Kidney epithelial cell (primary cell): ENCODE results near the gene STXBP4. TPM values are rescaled to one million over a fixed set of nuclear protein-coding genes. Genes with fewer than 3 reads are reported as not detected.

Experiments used
- DNase-seq: peaks from one replicate; pipeline ENCODE4 v3.0.0-alpha.2; 2010; ENCODE audit warnings: low read depth
- H3K27me3 ChIP-seq: 2 replicates; pipeline ENCODE4 v1.6.0; 2011; ENCODE audit warnings: low read length; ENCODE audit not compliant: control insufficient read depth, insufficient read depth
- H3K36me3 ChIP-seq: 2 replicates; pipeline ENCODE4 v1.5.1; 2011; ENCODE audit warnings: low read length; ENCODE audit not compliant: control insufficient read depth, insufficient read depth
- H3K4me3 ChIP-seq: 2 replicates; pipeline ENCODE4 v1.5.1; 2011; ENCODE audit warnings: low read depth, mild to moderate bottlenecking, control low read depth, low read length
- total RNA-seq: library from RNA; depleted of rRNA; stranded (reverse); fragments of >200 nt; gene quantifications from 2 replicates; pipeline ENCODE4 v1.2.3, GENCODE V29; 2015
- TF ChIP-seq, protein P1 (sequence below): IDR thresholded peaks from 2 replicates; pipeline ENCODE4 v1.5.1; 2011; ENCODE audit warnings: mild to moderate bottlenecking, moderate library complexity, low read length, control low read depth, inconsistent platforms; ENCODE audit not compliant: insufficient read depth, poor library complexity, severe bottlenecking

The STXBP4 gene
- total RNA-seq, 1 donor from 2014 or later = 40.1 TPM

DNA sequence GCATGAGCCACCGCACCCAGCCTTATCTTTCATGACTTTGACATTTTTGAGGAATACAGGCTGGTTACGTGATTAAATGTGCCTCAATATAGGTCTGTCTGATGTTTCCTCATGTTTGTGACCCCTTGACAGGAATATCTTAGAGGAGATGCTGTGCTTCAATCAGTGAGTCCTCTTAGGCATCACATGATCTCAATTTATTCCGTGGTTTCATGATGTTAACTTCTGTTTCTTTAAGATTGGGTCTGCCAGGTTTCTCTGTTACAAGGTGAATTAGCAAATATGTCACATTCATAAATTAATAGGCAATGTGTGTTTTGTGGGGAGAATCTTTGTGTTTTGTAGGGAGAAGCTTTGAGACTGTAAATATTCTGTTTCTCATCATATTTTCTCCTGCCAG lies 3.3 kb downstream of the STXBP4 start:
- no peaks in the 10 kb centered on the region for H3K27me3 ChIP-seq
- H3K36me3 ChIP-seq = no peaks in the 10 kb centered on the region
- TF ChIP-seq, protein P1, sequence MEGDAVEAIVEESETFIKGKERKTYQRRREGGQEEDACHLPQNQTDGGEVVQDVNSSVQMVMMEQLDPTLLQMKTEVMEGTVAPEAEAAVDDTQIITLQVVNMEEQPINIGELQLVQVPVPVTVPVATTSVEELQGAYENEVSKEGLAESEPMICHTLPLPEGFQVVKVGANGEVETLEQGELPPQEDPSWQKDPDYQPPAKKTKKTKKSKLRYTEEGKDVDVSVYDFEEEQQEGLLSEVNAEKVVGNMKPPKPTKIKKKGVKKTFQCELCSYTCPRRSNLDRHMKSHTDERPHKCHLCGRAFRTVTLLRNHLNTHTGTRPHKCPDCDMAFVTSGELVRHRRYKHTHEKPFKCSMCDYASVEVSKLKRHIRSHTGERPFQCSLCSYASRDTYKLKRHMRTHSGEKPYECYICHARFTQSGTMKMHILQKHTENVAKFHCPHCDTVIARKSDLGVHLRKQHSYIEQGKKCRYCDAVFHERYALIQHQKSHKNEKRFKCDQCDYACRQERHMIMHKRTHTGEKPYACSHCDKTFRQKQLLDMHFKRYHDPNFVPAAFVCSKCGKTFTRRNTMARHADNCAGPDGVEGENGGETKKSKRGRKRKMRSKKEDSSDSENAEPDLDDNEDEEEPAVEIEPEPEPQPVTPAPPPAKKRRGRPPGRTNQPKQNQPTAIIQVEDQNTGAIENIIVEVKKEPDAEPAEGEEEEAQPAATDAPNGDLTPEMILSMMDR = no peak

DNA sequence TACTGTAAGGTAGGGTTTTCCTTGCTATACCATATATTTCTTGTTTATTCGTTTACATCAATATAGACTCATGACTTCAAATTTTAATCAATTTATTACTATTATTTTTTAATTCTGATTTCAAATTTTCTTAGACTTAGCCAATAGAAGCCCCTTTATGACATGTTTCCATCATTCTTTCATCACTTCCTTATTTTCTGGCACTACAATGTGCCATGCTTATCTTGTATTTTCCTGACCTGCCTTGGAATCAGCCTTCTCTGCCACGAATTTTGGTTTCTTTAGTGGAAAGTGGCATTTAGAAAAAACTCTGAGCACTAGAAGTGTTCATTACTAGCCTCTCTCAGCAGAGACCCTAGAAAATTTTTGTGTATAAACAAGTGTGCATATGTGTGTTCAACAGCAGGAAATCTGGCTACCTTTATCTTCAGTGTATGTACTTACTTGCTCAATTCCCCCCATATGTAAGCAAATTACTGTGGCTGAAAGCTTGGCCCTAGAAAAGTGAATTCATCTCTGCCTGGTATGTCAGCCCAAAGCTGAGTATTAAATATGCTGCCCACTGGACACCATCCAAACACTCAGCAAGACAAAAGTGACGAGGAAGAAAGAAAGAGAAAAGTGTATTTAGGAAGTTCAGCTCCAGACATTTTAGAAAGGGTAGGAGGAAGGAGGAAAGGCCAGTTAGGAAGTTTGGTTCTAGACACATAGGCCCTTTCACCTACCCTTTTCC lies 4.0 kb downstream of the STXBP4 start:
- H3K4me3 ChIP-seq = no peak overlapping the region
- no peaks in the 10 kb centered on the region for H3K36me3 ChIP-seq
- H3K27me3 ChIP-seq = no peaks in the 10 kb centered on the region
- DNase-seq = no peak
- TF ChIP-seq, protein P1 = no peak

More for the DNA sequence above, 3.3 kb downstream of the STXBP4 start:
- DNase-seq = no peak
- no peak overlapping the region for H3K4me3 ChIP-seq

DNA sequence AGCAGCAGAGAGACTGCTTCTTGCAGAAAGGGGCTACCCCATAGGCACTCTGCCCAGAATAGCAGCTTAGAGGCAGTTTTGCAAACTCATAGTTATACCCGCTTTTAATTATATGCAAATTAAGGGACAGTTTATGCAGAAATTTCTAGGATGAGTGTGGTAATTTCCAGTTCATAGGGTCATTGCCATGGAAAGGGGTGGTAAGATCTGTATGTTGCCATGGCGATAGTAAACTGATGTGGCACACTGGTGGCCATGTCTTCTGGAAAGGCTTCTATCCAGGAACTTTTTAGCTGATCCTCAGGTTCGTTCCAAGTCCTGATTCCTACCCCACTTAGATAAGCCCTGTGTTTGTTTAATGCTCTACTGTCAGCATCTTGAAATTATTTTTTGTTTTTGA lies 6.2 kb downstream of the STXBP4 start:
- TF ChIP-seq, protein P1 = no peak
- DNase-seq = no peak
- no peak overlapping the region for H3K4me3 ChIP-seq
- no peaks in the 10 kb centered on the region for H3K36me3 ChIP-seq
- H3K27me3 ChIP-seq = no peaks in the 10 kb centered on the region

DNA sequence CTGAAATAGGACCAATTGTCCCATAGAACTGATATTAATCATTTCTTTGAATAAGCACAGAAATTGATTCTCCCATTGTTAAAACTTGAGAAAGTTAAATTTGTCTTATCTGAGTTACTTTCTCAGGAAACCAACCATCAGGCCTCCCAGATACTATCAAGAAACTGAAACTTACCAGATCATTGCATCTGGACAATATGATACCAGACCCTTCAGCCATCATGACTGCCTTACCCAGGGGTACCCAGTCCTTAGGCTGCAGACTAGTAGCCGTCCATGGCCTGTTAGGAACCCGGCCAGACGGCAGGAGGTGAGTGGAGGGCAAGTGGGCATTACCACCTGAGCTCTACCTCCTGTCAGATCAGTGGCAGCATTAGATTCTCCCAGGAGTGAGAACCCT lies 7.8 kb downstream of the STXBP4 start:
- TF ChIP-seq, protein P1 = no peak
- Histone ChIP-seq H3K4me3 (no peak overlapping the region), H3K36me3 (no peaks in the 10 kb centered on the region), H3K27me3 (no peaks in the 10 kb centered on the region)
- DNase-seq = no peak

DNA sequence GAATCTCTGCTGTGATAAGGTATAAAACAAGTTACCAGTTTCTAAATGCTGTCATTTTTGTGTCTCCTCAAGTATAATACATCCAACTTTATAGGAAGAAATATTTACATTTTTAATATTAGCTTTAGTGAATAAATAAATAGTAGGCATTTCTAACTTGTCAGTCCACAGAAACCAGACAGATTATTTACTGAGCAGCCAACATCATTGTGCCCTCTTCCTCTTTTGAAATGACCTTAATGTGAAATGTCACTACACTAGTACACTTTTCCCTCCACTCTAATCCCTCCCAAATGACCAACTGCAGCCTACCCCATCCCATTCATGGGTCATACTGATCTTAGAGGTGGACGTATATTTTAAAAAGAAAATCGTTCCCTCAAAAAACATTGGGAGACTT lies 9.2 kb downstream of the STXBP4 start:
- Histone ChIP-seq H3K4me3 (no peak overlapping the region), H3K36me3 (no peaks in the 10 kb centered on the region), H3K27me3 (no peaks in the 10 kb centered on the region)
- TF ChIP-seq, protein P1 = no peak
- DNase-seq = no peak

DNA sequence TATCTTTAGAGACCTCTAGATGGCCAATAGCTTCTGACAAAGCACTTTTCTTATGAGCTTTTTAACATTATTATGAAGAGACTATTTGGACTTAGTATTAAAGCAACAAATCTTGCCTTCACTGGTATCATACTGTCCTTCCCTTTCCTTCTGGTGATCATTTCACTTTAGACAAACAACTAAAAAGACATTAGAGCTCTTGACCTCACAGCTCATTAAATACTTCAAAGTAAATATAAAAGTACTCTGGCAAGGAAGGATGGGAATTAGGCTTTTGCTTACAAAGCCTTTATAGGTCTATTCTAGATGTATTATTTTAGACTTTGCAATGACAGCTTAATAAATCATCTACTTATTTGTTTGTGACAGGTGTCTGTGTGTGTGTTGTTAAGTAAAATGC lies 11.1 kb downstream of the STXBP4 start:
- TF ChIP-seq, protein P1 = no peak
- H3K27me3 ChIP-seq = no peaks in the 10 kb centered on the region
- H3K36me3 ChIP-seq = no peaks in the 10 kb centered on the region
- H3K4me3 ChIP-seq = no peak overlapping the region
- no peak for DNase-seq
